ENCODE data around the gene PLEKHA5.
"Not testable (repeated sequence)": the region's sequence is repeated elsewhere in the genome, so short reads cannot be mapped to it uniquely, and the experiment has no call there.

PLEKHA5 gene

GRCh38 chr12:19203539-19204506 lies 74.3 kb downstream of the PLEKHA5 start:
- no peak for DNase-seq

GRCh38 chr12:19205120-19205519 lies 75.6 kb downstream of the PLEKHA5 start:
- DNase-seq = no peak

GRCh38 chr12:19206493-19207077 lies 77.1 kb downstream of the PLEKHA5 start:
- DNase-seq = no peak

GRCh38 chr12:19208456-19208855 lies 78.9 kb downstream of the PLEKHA5 start:
- no peak for DNase-seq

GRCh38 chr12:19209661-19210060 lies 80.1 kb downstream of the PLEKHA5 start:
- no peak for DNase-seq

- DNase-seq = no peak
These were observed 82.3 kb downstream of the PLEKHA5 start for GRCh38 chr12:19211802-19212201.

- no peak for DNase-seq
These were observed 82.7 kb downstream of the PLEKHA5 start for GRCh38 chr12:19212245-19212644.

- no peak for DNase-seq
These were observed 84.5 kb downstream of the PLEKHA5 start for GRCh38 chr12:19214020-19214419.

GRCh38 chr12:19215115-19215514 lies 85.6 kb downstream of the PLEKHA5 start:
- DNase-seq = no peak

GRCh38 chr12:19217446-19217845 lies 87.9 kb downstream of the PLEKHA5 start:
- no peak for DNase-seq

GRCh38 chr12:19220205-19220604 lies 90.7 kb downstream of the PLEKHA5 start:
- DNase-seq = no peak

- DNase-seq = no peak
These were observed 91.4 kb downstream of the PLEKHA5 start for GRCh38 chr12:19220852-19221466.

- DNase-seq = no peak
These were observed 93.0 kb downstream of the PLEKHA5 start for GRCh38 chr12:19222558-19222957.

- DNase-seq = no peak
These were observed 93.5 kb downstream of the PLEKHA5 start for GRCh38 chr12:19223018-19223417.

GRCh38 chr12:19223695-19224094 lies 94.2 kb downstream of the PLEKHA5 start:
- no peak for DNase-seq

- no peak for DNase-seq
These were observed 95.2 kb downstream of the PLEKHA5 start for GRCh38 chr12:19224746-19225145.

- DNase-seq = no peak
These were observed 97.8 kb downstream of the PLEKHA5 start for GRCh38 chr12:19227190-19227879.

- DNase-seq = no peak
These were observed 98.3 kb downstream of the PLEKHA5 start for GRCh38 chr12:19227880-19228210.

GRCh38 chr12:19229021-19229420 lies 99.5 kb downstream of the PLEKHA5 start:
- DNase-seq = not testable (repeated sequence)

- DNase-seq = no peak
These were observed 100.8 kb downstream of the PLEKHA5 start for GRCh38 chr12:19230299-19230866.

- no peak for DNase-seq
These were observed 101.4 kb downstream of the PLEKHA5 start for GRCh38 chr12:19230896-19231295.

GRCh38 chr12:19234171-19234704 lies 104.7 kb downstream of the PLEKHA5 start:
- no peak for DNase-seq

Data from activated CD4-positive, alpha-beta T cell treated with anti-CD3 and anti-CD28 coated beads for 48 hours (primary cell).